ENCODE data around the gene TMEM132C. TPM values are rescaled to one million over a fixed set of nuclear protein-coding genes. Genes with fewer than 3 reads are reported as not detected.

The TMEM132C gene
- total RNA-seq, 6 experiments from 2014 or later: not detected

DNA sequence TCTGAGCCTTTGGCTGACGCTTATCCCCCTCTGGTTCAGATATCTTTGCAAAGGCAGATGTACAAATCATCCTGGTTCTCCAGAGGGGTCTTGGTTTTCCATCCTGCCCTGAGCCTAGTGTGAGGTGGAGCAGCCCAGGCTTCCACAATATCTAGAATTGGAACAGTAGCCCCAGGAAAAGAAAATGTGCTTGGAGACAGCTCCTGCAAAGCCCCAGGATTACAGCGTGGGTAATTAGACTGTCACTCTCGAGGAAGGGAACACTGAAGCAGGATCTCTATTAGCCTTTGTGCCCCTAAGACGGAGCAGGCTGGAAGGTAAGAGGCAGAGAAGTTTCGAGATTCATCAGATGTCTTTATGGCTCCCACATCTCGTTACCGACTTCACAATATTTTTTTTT, 59.4 kb downstream of the TMEM132C start:
- peaks cover 54% of the 10 kb centered on the region for H3K9me3 Mint-ChIP-seq
- H3K4me1 Mint-ChIP-seq (ENCODE audit: low read depth): no peaks in the 10 kb centered on the region
- no peak for DNase-seq
- H3K4me3 Mint-ChIP-seq: no peak overlapping the region
- TF ChIP-seq, protein P1, sequence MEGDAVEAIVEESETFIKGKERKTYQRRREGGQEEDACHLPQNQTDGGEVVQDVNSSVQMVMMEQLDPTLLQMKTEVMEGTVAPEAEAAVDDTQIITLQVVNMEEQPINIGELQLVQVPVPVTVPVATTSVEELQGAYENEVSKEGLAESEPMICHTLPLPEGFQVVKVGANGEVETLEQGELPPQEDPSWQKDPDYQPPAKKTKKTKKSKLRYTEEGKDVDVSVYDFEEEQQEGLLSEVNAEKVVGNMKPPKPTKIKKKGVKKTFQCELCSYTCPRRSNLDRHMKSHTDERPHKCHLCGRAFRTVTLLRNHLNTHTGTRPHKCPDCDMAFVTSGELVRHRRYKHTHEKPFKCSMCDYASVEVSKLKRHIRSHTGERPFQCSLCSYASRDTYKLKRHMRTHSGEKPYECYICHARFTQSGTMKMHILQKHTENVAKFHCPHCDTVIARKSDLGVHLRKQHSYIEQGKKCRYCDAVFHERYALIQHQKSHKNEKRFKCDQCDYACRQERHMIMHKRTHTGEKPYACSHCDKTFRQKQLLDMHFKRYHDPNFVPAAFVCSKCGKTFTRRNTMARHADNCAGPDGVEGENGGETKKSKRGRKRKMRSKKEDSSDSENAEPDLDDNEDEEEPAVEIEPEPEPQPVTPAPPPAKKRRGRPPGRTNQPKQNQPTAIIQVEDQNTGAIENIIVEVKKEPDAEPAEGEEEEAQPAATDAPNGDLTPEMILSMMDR (IDR thresholded peaks at IDR 0.05): no peak
- H3K27me3 Mint-ChIP-seq (ENCODE audit: insufficient read depth): no peaks in the 10 kb centered on the region
- H3K36me3 Mint-ChIP-seq (ENCODE audit: low read depth): peaks cover 5% of the 10 kb centered on the region; the same call in 1 of the 2 replicates
- no peak overlapping the region for H3K27ac Mint-ChIP-seq

DNA sequence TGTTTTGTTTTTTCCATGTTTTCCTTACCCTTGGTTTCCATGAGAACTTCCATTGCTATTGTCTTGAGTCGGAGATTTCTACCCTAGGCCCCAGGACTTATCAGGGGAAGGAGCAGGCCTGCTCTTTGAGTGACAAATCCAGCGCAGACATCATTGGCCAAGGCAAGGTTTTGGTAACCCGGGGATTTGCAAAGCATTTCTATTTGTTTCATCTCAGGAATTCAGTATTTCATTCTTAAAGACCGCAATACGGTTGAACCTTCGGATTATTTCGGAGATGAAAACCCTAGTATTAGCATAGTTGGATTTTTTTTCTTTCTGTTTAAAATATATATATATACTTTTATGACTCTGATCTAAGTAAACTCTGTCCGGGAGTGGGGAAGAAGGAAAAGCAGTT, 62.0 kb downstream of the TMEM132C start:
- Mint-ChIP-seq H3K9me3 (peaks cover 31% of the 10 kb centered on the region), H3K36me3 (ENCODE audit: low read depth) (peaks cover 5% of the 10 kb centered on the region; the same call in 1 of the 2 replicates), H3K27ac (no peak overlapping the region), H3K27me3 (ENCODE audit: insufficient read depth) (no peaks in the 10 kb centered on the region), H3K4me3 (no peak overlapping the region), H3K4me1 (ENCODE audit: low read depth) (no peaks in the 10 kb centered on the region)
- TF ChIP-seq, protein P1 (IDR thresholded peaks at IDR 0.05): no peak
- DNase-seq: no peak

DNA sequence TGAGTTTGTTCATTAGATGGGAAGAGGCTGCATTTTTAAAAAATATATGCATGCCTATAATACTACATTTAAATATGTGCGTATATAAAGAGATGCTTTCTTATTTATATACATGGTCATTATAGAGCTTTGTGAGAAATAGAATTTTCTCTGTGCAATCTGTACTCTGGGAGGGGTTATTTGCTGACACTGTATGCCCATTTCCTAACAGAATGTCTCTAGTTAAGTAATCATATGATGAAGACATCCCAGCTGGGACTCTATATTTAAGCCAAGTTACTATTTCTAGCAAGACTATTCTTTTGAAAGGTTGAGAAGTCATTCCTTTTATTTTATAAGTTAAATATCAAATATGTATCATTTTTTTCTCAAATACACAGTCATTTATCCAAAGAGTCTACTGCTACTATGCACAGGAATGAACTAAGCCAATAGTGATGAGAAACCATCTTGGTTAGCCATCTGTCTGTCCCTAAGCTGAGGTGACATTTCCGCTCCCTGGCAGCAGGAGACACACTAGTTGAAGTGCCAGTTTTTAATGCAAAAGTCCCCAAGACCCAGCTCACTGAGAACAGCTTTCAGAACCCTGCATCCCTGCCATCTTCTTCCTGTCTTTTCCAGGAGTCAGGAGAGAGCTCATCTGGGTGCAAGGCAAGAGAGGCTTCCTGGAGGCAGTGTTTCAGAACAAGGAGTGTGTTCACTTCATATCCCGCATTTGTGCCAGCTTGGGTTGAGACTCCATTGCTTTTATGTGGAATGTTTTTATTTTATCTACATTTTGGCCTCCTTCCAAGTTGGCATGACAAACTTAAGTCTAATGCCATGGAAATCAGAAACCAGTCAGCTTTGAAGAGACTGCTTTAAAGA, 69.5 kb downstream of the TMEM132C start:
- no peak overlapping the region for H3K4me3 Mint-ChIP-seq
- H3K9me3 Mint-ChIP-seq: peaks cover 34% of the 10 kb centered on the region
- H3K4me1 Mint-ChIP-seq (ENCODE audit: low read depth): no peaks in the 10 kb centered on the region
- no peaks in the 10 kb centered on the region for H3K27me3 Mint-ChIP-seq (ENCODE audit: insufficient read depth)
- TF ChIP-seq, protein P1 (IDR thresholded peaks at IDR 0.05): no peak
- no peak overlapping the region for H3K27ac Mint-ChIP-seq
- H3K36me3 Mint-ChIP-seq (ENCODE audit: low read depth): no peaks in the 10 kb centered on the region
- DNase-seq: no peak

DNA sequence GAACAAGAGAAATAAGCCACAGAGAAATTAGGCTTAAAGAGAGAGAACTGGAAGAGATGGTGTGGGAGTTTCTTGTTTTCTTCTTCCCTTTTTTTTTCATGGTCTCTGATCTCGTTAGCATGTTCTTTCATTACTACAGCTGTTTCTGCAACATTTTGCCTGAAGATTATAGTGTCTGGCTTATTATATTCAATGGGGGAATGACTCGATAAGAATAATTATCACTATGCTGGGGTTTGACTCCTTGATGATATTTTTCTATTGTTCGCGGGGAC, 70.0 kb downstream of the TMEM132C start:
- TF ChIP-seq, protein P1 (IDR thresholded peaks at IDR 0.05): no peak
- Mint-ChIP-seq H3K4me1 (ENCODE audit: low read depth) (no peaks in the 10 kb centered on the region), H3K27me3 (ENCODE audit: insufficient read depth) (no peaks in the 10 kb centered on the region), H3K9me3 (peaks cover 40% of the 10 kb centered on the region), H3K36me3 (ENCODE audit: low read depth) (no peaks in the 10 kb centered on the region), H3K4me3 (no peak overlapping the region), H3K27ac (no peak overlapping the region)
- DNase-seq: no peak

DNA sequence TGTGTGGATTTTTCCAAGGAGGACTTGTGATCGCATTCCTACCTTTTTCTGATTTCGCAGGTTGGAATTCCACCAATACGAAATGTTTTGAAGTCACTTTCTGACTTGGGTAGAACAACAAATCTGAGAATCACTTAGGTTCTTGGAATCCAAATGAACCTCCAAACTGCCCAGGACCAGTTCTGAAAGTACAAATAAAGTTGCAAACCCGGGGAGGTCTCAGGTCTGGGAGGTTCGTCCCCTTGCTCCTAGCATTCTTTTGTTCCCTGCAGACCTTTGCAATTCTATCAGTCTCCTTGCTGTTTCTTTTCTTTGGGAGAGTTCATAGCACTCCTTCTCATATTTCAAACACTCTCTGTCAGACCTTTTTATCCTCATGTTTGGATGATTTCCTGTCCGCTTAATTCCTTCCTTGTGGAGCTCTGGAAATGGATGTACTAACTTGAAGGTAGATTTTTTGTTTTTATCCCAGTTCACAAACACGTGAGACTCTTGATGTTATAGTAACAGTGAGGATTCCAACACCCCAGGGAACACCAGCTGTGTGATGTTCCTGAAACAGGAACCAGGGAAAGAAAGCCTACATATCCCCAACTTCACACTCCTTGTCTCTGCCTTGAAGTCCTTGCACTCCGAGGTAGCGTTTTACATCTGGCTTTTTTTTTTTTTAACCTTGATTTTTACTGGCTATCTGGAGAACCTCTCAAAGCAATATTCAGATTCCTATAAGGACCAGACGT, 70.6 kb downstream of the TMEM132C start:
- Mint-ChIP-seq H3K36me3 (ENCODE audit: low read depth) (no peaks in the 10 kb centered on the region), H3K4me3 (no peak overlapping the region), H3K9me3 (peaks cover 42% of the 10 kb centered on the region), H3K27ac (no peak overlapping the region), H3K27me3 (ENCODE audit: insufficient read depth) (no peaks in the 10 kb centered on the region), H3K4me1 (ENCODE audit: low read depth) (no peaks in the 10 kb centered on the region)
- DNase-seq: no peak
- TF ChIP-seq, protein P1 (IDR thresholded peaks at IDR 0.05): no peak

Measured in HFFc6 (cell line).